GM21737 (cell line): ENCODE measurements around the gene NFIB.

Experiments used
- ATAC-seq: cut with Tn5 transposase; IDR thresholded peaks from one replicate; pipeline ENCODE4 v1.9.1; 2021; ENCODE audit warnings: mild to moderate bottlenecking, moderate library complexity; ENCODE audit not compliant: unreplicated experiment

The NFIB gene

DNA sequence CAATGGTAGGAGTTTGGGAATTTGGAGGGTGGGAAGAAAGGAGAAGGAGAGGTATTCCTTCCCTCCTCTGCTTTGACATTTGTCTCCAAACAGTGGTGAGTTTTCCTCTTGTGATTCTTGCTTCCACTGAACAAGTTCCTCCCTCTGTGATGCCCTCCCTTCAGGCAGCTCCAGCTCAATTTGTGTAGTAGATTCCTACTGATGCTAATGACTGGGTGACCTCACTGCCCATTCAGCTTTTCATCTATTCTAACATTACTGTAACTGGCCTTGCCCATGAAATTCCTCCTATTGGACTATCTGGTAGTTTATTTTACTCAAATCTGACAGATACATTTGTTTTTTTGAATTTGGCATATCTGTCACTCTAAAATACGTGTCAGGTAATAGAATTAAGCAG is 121.4 kb downstream of the NFIB start:
- ATAC-seq, result no peak

GRCh38 chr9:14191512-14191911 is 122.4 kb downstream of the NFIB start:
- ATAC-seq, result no peak

DNA sequence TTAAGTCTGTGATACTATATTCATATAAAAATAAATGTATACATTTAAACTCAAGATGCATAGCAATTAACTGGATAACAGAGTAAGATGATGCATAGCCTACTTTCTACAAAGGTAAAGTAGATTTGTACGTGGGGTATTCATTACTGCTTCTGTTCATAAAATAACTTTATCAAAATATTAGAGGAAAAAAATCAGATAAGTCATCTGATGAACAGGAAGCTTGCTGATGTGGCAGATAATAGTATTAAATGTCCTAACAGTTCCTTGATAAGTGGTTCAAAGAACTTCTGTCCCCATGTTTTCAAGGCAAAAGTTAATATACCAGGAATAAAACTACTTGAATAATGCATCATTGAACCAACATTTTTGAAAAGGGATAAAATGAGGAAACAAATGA is 123.7 kb downstream of the NFIB start:
- no peak for ATAC-seq

DNA sequence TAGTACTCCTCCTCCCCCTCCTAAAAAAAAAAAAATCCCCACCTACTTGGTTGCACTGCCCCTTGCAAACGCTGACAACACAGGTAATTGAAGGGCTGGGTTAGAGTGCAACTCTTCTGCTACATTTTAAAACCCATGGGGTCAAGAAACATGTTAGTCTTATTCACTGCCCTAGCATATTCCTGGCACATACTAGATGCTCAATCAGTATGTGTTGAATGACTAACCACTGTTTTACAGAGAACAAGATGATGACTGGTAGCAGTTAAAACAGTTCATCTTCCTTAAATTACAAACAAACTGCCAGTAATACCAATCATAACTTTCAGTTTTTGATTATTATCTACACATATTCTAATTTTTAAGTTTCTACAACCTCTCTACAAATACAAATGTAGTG is 124.4 kb downstream of the NFIB start:
- ATAC-seq, result no peak

GRCh38 chr9:14189146-14189545 is 124.8 kb downstream of the NFIB start:
- ATAC-seq, result no peak

- ATAC-seq, result no peak
Measured at GRCh38 chr9:14188538-14188937, 125.4 kb downstream of the NFIB start.

GRCh38 chr9:14188011-14188410 is 125.9 kb downstream of the NFIB start:
- ATAC-seq, result no peak

DNA sequence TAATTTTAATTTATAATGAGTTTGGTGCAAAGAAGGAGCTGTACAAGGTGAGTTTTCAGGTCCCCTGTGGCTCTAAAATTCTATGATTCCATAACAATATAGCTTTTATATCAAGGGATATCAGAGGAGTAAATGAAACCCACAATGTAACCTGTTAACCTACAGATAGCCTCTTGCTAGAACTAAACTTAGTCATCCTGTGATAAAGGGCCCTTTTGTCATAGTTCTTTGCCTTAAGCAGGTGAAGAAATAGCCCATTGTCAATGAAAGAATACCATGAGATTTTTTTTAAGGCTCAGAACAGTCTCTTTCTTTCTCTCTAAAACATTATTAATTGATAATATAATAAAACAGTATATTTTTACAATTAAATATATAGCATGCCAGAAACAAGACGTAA is 127.8 kb downstream of the NFIB start:
- ATAC-seq, result no peak

DNA sequence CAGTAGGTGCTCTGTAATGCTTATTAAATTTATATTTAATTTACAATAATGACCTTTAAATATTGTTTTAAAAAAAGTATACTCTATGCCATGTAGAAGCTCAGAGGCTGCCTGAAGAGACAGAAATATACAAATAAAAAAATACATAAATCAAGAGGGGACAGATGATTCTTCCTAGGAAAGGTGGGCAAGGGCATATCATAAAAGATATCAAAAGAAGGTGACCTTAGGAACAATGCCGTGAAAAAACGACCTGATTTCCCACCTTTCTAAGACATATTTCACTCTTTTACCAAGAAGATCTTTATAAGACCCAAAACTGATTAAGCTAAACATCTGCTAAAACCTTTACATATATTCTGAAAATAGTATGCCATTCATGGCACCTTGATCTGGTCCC is 128.9 kb downstream of the NFIB start:
- no peak for ATAC-seq

GRCh38 chr9:14183001-14183400 is 130.9 kb downstream of the NFIB start:
- ATAC-seq, result no peak

DNA sequence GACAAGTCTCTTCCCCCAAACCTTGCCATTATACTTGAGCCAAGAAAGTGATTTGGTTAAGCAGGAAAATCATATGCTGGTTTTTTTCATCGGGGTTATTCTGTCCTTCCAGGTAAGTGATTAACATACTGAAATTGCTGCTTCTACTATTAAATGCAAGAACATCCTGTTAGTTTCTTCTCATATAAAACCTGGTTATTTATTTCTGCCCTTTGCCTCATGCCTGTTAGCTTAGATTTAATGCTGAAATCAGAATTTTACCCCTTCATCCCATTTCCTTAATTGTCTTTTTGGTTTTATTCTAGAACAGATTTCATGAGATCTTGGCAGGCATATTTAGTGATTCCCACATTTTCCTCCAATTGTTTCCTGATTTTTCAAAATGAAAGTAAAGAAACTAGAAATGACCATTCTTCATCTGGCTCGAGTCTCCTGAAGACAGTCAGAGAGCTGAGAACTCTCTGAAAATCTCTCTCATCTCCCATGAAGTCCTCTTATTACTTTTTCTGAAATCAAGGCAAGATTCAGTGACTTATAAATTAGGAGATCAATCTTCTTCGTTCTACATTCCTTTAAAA is 132.9 kb downstream of the NFIB start:
- no peak for ATAC-seq

DNA sequence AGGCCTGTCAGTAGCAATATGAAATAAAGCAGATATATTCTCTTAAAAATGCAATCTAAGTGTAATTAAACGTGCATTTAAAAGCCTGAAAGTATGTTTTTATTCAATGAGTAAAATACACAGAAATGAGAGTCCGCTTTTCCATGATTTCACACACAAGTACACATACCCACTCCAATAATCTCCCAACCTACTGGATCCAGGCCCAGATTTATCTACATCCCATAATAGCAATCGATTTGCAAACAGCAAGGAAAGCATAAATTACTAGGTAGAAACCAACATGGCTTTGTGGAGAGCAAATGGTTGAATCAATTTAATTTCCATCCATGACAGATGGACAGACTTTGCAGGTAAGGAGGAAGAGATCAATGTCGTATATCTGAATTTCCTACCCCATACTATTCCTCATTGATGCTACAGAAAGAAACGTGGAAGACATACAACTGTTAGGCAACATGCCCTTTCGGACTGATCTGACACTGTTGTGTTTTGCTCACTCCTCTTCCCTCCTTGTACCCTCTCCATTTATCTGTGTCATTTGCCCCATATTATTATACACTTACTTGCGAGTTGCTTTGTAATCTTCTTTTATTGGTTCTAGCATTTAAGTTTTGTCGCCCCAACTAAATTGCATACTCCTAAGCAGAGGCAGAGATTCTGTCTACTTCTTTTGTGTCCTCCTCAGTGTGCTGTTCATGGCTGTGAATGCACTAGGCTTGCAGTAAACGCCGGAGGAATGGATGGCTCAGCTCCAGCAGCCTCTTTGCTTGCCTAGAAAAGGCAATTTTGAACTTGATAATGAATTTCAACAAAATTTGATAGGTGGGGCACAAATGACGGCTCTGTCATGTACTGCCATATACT is 133.6 kb downstream of the NFIB start:
- ATAC-seq, result no peak

GRCh38 chr9:14179449-14179848 is 134.5 kb downstream of the NFIB start:
- no peak for ATAC-seq

GRCh38 chr9:14175778-14176177 is 138.2 kb downstream of the NFIB start:
- no peak for ATAC-seq

GRCh38 chr9:14173713-14174112 is 140.2 kb downstream of the NFIB start:
- ATAC-seq, result no peak

- ATAC-seq, result no peak
Measured at GRCh38 chr9:14170973-14171596, 142.9 kb downstream of the NFIB start.

- ATAC-seq, result no peak
Measured at GRCh38 chr9:14170392-14170931, 143.5 kb downstream of the NFIB start.

GRCh38 chr9:14168381-14168780 is 145.6 kb downstream of the NFIB start:
- ATAC-seq, result no peak

GRCh38 chr9:14165376-14166035 is 148.4 kb downstream of the NFIB start:
- ATAC-seq, result no peak

GRCh38 chr9:14164908-14165307 is 149.0 kb downstream of the NFIB start:
- no peak for ATAC-seq

GRCh38 chr9:14159440-14160216 is 154.3 kb downstream of the NFIB start:
- ATAC-seq, result no peak
